Measurements from ENCODE around the gene PNPLA7.

DNA sequence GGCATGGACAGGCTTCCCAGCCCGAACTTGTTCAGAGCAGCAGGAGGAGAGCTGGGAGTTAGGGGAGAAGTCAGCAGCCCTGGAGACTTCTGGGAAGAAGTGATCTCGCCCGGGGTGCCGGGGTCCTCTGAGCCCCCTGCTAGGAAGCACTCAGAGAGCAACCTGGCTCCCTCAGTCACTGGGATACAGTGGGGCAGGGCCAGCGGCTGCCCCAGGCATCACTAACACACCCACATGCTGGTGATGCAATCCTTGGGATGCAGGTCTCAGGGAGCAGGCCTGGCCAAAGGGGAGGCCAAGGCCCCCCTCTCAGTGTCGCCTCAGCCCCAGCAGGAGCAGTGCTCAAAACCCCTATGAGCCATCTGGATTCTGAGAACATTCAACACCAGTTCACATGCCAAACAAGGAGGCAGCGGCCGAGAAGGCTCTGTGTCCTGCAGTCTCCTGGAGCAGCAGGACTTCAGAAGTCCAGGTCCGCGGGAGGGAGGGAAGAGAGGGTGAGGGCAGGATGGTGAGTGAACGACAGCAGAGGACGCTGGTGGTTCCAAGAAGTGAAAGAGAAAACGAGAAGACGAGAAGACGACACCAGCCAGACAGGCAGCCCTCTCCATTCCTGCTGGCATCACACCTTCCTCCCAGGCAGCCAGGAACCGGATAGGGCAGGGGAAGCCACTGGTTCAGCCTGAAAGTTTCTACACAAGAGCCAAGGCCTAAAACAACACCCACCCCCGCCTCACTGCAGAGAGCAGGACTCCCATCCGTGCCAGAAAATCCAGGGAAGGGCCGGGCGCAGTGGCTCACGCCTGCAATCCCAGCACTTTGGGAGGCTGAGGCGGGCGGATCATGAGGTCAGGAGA, 2.3 kb downstream of the PNPLA7 start:
- TF ChIP-seq EZH2phosphoT487 (IDR thresholded peaks at IDR 0.05; ENCODE audit: borderline replicate concordance, low read length): no peak
- no peak for TF ChIP-seq CTCF (conservative IDR thresholded peaks at IDR 0.05; ENCODE audit: low read depth, low read length)
